ENCODE data around the gene EEF2K. TPM values are rescaled to one million over a fixed set of nuclear protein-coding genes. Genes with fewer than 3 reads are reported as not detected.

The EEF2K gene
- total and polyA plus RNA-seq, 2 of the 13 experiments (the other 11 are each of a cell fraction or from before 2014, with no cell fraction given) = 22.0 to 23.8 TPM

DNA sequence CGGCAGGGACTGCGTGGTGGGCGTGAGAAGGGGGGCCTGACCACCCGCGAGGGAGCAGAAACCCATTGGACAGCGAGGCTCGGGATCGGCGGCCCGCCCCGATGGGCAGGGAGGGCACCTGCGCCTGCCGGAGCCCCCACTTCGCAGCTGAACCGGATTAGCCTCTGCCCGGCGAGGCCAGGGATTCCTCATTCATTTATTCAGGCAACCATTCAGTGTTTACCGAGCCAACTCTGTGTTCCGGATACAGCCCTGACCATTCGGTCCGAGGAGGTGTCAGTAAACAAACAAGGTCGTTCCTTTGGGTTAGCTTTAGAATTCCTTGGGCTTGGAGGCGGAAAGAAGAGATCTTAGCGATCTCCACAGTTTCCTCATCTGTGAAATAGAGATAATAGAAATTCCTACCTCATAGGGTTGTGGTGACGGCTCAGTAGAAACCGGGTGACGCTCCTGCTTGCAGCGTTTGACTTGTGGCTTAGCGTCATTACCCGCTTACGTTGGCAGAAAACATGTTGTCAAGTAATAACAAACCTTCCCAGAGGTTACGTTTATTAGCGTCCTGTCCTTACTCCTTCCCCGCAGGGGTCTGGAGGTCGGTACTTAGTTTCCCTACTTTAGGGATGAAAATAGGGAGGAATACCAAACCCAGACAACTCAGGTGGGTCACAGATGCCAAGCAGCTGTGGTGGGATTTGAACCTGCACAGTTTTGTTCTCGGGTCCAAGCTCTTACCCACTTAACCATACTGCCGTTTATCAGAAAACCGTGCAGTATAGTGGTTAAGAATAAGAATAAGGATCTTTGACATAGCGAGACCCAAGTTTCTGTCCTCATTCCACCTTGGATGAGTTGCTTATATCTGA lies 92.0 kb downstream of the EEF2K start (continued):
- TF ChIP-seq DRAP1 (CRISPR knock-in tag; IDR thresholded peaks at IDR 0.05) (peak; percentile 53; the same call in 1 of the 2 replicates), ZFP36 (IDR thresholded peaks at IDR 0.05; ENCODE audit: borderline replicate concordance, low read depth, low read length, partially characterized antibody) (no peak), PBX2 (CRISPR knock-in tag; IDR thresholded peaks at IDR 0.05) (no peak; the same call in 1 of the 2 replicates), NFYB (CRISPR knock-in tag; IDR thresholded peaks at IDR 0.05) (peak; percentile 50; the same call in 1 of the 2 replicates), CEBPB (IDR thresholded peaks at IDR 0.05; ENCODE audit: borderline replicate concordance, low read depth, low read length) (no peak), ZNF260 (CRISPR knock-in tag; IDR thresholded peaks at IDR 0.05; ENCODE audit: borderline replicate concordance, low read depth) (no peak), NCOA5 (CRISPR knock-in tag; IDR thresholded peaks at IDR 0.05) (peak; percentile 89), KDM5B (CRISPR knock-in tag; IDR thresholded peaks at IDR 0.05; ENCODE audit: borderline replicate concordance) (no peak), ZBTB34 (CRISPR knock-in tag; IDR thresholded peaks at IDR 0.05) (no peak), ZBTB1 (CRISPR knock-in tag; IDR thresholded peaks at IDR 0.05; ENCODE audit: borderline replicate concordance) (no peak; the same call in 1 of the 2 replicates), ELK4 (CRISPR knock-in tag; IDR thresholded peaks at IDR 0.05; ENCODE audit: borderline replicate concordance) (0 out of 2 replicates have a peak, but pooled peaks have one; percentile 27), ZNF317 (CRISPR knock-in tag; IDR thresholded peaks at IDR 0.05) (no peak), JDP2 (CRISPR knock-in tag; IDR thresholded peaks at IDR 0.05; ENCODE audit: borderline replicate concordance) (no peak)
- TF ChIP-seq, protein P1, sequence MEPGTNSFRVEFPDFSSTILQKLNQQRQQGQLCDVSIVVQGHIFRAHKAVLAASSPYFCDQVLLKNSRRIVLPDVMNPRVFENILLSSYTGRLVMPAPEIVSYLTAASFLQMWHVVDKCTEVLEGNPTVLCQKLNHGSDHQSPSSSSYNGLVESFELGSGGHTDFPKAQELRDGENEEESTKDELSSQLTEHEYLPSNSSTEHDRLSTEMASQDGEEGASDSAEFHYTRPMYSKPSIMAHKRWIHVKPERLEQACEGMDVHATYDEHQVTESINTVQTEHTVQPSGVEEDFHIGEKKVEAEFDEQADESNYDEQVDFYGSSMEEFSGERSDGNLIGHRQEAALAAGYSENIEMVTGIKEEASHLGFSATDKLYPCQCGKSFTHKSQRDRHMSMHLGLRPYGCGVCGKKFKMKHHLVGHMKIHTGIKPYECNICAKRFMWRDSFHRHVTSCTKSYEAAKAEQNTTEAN (CRISPR knock-in tag; conservative IDR thresholded peaks at IDR 0.05) = no peak
- TF ChIP-seq, protein P2, sequence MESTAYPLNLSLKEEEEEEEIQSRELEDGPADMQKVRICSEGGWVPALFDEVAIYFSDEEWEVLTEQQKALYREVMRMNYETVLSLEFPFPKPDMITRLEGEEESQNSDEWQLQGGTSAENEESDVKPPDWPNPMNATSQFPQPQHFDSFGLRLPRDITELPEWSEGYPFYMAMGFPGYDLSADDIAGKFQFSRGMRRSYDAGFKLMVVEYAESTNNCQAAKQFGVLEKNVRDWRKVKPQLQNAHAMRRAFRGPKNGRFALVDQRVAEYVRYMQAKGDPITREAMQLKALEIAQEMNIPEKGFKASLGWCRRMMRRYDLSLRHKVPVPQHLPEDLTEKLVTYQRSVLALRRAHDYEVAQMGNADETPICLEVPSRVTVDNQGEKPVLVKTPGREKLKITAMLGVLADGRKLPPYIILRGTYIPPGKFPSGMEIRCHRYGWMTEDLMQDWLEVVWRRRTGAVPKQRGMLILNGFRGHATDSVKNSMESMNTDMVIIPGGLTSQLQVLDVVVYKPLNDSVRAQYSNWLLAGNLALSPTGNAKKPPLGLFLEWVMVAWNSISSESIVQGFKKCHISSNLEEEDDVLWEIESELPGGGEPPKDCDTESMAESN (CRISPR knock-in tag; conservative IDR thresholded peaks at IDR 0.05) = no peak
- TF ChIP-seq, protein P3, sequence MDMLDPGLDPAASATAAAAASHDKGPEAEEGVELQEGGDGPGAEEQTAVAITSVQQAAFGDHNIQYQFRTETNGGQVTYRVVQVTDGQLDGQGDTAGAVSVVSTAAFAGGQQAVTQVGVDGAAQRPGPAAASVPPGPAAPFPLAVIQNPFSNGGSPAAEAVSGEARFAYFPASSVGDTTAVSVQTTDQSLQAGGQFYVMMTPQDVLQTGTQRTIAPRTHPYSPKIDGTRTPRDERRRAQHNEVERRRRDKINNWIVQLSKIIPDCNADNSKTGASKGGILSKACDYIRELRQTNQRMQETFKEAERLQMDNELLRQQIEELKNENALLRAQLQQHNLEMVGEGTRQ (IDR thresholded peaks at IDR 0.05; ENCODE audit: low read depth, low read length) = no peak
- TF ChIP-seq, protein P3 (CRISPR knock-in tag; IDR thresholded peaks at IDR 0.05; ENCODE audit: borderline replicate concordance) = no peak

All from HepG2 (cell line).